Panc1 (cell line): ENCODE data around the gene TTLL5. TPM values are rescaled to one million over a fixed set of nuclear protein-coding genes. Genes with fewer than 3 reads are reported as not detected.

Experiments used
- ATAC-seq: fragments of 200-7000 bp; cut with Tn5 transposase; 2 replicates; pipeline ENCODE4 v1.9.1; 2020; ENCODE audit warnings: mild to moderate bottlenecking, moderate library complexity
- BruUV-seq: library from RNA; stranded (reverse); fragments of 400-500 nt; replicated peaks from 2 replicates; lab custom pipeline; 2021; lab: Mats Ljungman, UMichigan
- CTCF ChIA-PET: fragments of 300-600 bp; sonication (Branson Sonifier 250); formaldehyde crosslinking; loops from one replicate; lab custom pipeline; 2022; ENCODE audit warnings: antibody characterized with exemption; lab: Charles Lee
- POLR2A ChIA-PET: fragments of 300-600 bp; sonication (Branson Sonifier 250); formaldehyde crosslinking; loops from one replicate; lab custom pipeline; 2022; ENCODE audit warnings: antibody characterized with exemption; lab: Charles Lee
- DNase-seq: peaks from one replicate; pipeline ENCODE4 v3.0.0-alpha.2; 2010; ENCODE audit warnings: low read depth, low spot score
- H3K27ac ChIP-seq: 2 replicates; pipeline ENCODE4 v1.5.1; 2011; ENCODE audit warnings: mild to moderate bottlenecking, low read length, inconsistent platforms
- H3K27me3 ChIP-seq: fragments of 200-500 bp; sonication (Bioruptor generic); 2 replicates; pipeline ENCODE4 v1.6.0; 2014; ENCODE audit warnings: low read length, inconsistent platforms; ENCODE audit not compliant: control insufficient read depth, insufficient read depth
- H3K36me3 ChIP-seq: fragments of 200-500 bp; sonication (Bioruptor generic); 2 replicates; pipeline ENCODE4 v1.5.1; 2014; ENCODE audit warnings: inconsistent platforms, mild to moderate bottlenecking, low read length, moderate library complexity; ENCODE audit not compliant: control insufficient read depth, insufficient read depth
- H3K4me1 ChIP-seq: 2 replicates; pipeline ENCODE4 v1.5.1; 2011; ENCODE audit warnings: inconsistent platforms, mild to moderate bottlenecking, low read length, moderate library complexity; ENCODE audit not compliant: control insufficient read depth, insufficient read depth
- H3K4me3 ChIP-seq, 2 experiments: 2 replicates each; pipeline ENCODE4 v1.5.1; 2011 to 2012; ENCODE audit warnings: low read depth in 2 of 2, low read length in 2 of 2, mild to moderate bottlenecking in 2 of 2, inconsistent platforms in 1 of 2, moderate library complexity in 1 of 2
- H3K9me3 ChIP-seq: fragments of 200-500 bp; sonication (Bioruptor generic); 2 replicates; pipeline ENCODE4 v1.5.1; 2014; ENCODE audit warnings: low read depth, mild to moderate bottlenecking, inconsistent platforms, low read length, moderate library complexity; ENCODE audit not compliant: control insufficient read depth, insufficient read depth
- CTCF ChIP-seq: fragments of 450-650 bp; IDR thresholded peaks from 2 replicates; pipeline ENCODE4 v1.5.1; 2017; ENCODE audit warnings: mild to moderate bottlenecking
- POLR2AphosphoS5 ChIP-seq: IDR thresholded peaks from 2 replicates; pipeline ENCODE4 v1.6.1; 2012; ENCODE audit warnings: mild to moderate bottlenecking, low read depth, low read length, moderate library complexity
- REST ChIP-seq, 2 experiments: IDR thresholded peaks; 2 replicates each; pipeline ENCODE4 v1.6.1; 2011 to 2012; ENCODE audit warnings: low read depth in 2 of 2, control low read depth in 1 of 2, low read length in 1 of 2, mild to moderate bottlenecking in 1 of 2, moderate library complexity in 1 of 2; ENCODE audit not compliant: insufficient read depth in 1 of 2
- SIN3A ChIP-seq: IDR thresholded peaks from 2 replicates; pipeline ENCODE4 v1.6.1; 2012; ENCODE audit warnings: low read depth, mild to moderate bottlenecking, low read length, moderate library complexity, borderline replicate concordance; ENCODE audit not compliant: insufficient read depth
- TCF7L2 ChIP-seq: IDR thresholded peaks from 2 replicates; pipeline ENCODE4 v1.6.1; 2011; ENCODE audit warnings: mild to moderate bottlenecking, low read depth, low read length, inconsistent platforms
- in situ Hi-C: cut with HindIII; loops from 2 replicates; pipeline ENCODE4 v1.10.0; 2016; ENCODE audit warnings: low sequenced_read_pairs, low pct_unique_long_range_greater_than_20kb
- intact Hi-C: fragments of 100-400 bp; cut with micrococcal nuclease; formaldehyde crosslinking; loops from one replicate; pipeline ENCODE4 v1.10.0; 2022; ENCODE audit not compliant: unreplicated experiment
- total RNA-seq: library from RNA; stranded (reverse); gene quantifications from one replicate; pipeline ENCODE4 v1.2.1, GENCODE V29; 2021; ENCODE audit not compliant: unreplicated experiment

The TTLL5 gene
- total RNA-seq, 1 experiment from 2014 or later: 23.5 TPM

GRCh38 chr14:75854111-75854799 lies 193.2 kb downstream of the TTLL5 start:
- POLR2A ChIA-PET: no interaction called here
- Histone ChIP-seq H3K27ac (no peak overlapping the region), H3K36me3 (no peaks in the 10 kb centered on the region), H3K27me3 (no peaks in the 10 kb centered on the region), H3K4me3 (no peak overlapping the region), H3K4me1 (no peaks in the 10 kb centered on the region), H3K9me3 (no peaks in the 10 kb centered on the region)
- TF ChIP-seq REST (IDR thresholded peaks at IDR 0.05; ENCODE audit: insufficient read depth in 1 of 2, low read depth in 2 of 2, low read length in 1 of 2) (no peak), CTCF (no peak), POLR2AphosphoS5 (no peak), SIN3A (no peak), TCF7L2 (no peak)
- ATAC-seq: no peak
- CTCF ChIA-PET: no interaction called here
- DNase-seq: no peak
- no TSS peak for BruUV-seq
- intact Hi-C loops (no loop called here), in situ Hi-C loops (no loop called here)

DNA sequence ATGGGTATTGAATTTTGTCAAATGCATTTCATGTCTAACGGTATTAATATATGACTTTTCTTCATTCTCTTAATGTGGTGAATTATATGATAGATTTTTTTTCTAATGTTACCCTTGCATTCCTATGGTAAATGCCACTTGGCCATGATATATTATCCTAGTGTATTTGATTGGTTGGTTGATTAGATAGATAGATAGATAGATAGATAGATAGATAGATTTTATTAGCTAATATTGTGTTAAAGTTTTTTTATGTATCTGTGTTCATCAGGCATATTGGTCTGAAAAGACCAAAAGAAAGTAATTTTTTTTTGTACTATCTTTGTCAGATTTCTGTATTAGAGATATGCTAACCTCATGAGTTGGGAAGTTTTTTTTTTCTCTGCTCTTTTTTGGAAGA lies 196.2 kb downstream of the TTLL5 start:
- ChIA-PET CTCF (no interaction called here), POLR2A (no interaction called here)
- Histone ChIP-seq H3K4me3 (no peak overlapping the region), H3K27me3 (no peaks in the 10 kb centered on the region), H3K9me3 (no peaks in the 10 kb centered on the region), H3K27ac (no peak overlapping the region), H3K36me3 (no peaks in the 10 kb centered on the region), H3K4me1 (no peaks in the 10 kb centered on the region)
- no TSS peak for BruUV-seq
- no peak for TF ChIP-seq SIN3A
- no peak for TF ChIP-seq POLR2AphosphoS5
- no peak for TF ChIP-seq REST (IDR thresholded peaks at IDR 0.05; ENCODE audit: insufficient read depth in 1 of 2, low read depth in 2 of 2, low read length in 1 of 2)
- no peak for TF ChIP-seq TCF7L2
- TF ChIP-seq CTCF: no peak
- in situ Hi-C loops: no loop called here
- intact Hi-C loops: no loop called here
- DNase-seq (no peak), ATAC-seq (no peak)
